GM12878 (cell line): ENCODE data around the gene NEU3. TPM values are rescaled to one million over a fixed set of nuclear protein-coding genes. Genes with fewer than 3 reads are reported as not detected.
A peak's percentile ranks its signal among the peaks of the same experiment; 100 is the strongest.

Source experiments
- ATAC-seq: fragments of 200-7000 bp; cut with Tn5 transposase; 3 replicates; pipeline ENCODE4 v1.9.1; 2020; ENCODE audit warnings: mild to moderate bottlenecking, moderate library complexity
- BruUV-seq: library from RNA; stranded (reverse); fragments of 400-500 nt; replicated peaks from 2 replicates; lab custom pipeline; 2021; lab: Mats Ljungman, UMichigan
- CTCF ChIA-PET: fragments of 300-600 bp; sonication (Branson Sonifier 250); formaldehyde crosslinking; extraction: SDS; loops from one replicate; lab custom pipeline; 2021; ENCODE audit warnings: inconsistent platforms; lab: Yijun Ruan, JAX
- POLR2A ChIA-PET: fragments of 350-600 bp; formaldehyde crosslinking; extraction: SDS; loops from one replicate; lab custom pipeline; 2021; ENCODE audit warnings: inconsistent platforms; lab: Charles Lee
- RAD21 ChIA-PET: fragments of 300-600 bp; sonication (Branson Sonifier 250); formaldehyde crosslinking; loops from one replicate; lab custom pipeline; 2023; ENCODE audit warnings: antibody characterized with exemption; ENCODE audit not compliant: unreplicated experiment; lab: Charles Lee
- SMC1A ChIA-PET: fragments of 300-600 bp; sonication (Branson Sonifier 250); formaldehyde crosslinking; loops from one replicate; lab custom pipeline; 2023; ENCODE audit not compliant: unreplicated experiment, uncharacterized antibody; lab: Charles Lee
- DNase-seq: peaks from one replicate; pipeline ENCODE4 v3.0.0-alpha.2; 2011; ENCODE audit warnings: low read depth, low spot score
- FAIRE-seq: peaks from 3 replicates; lab custom pipeline; 2011; peaks lifted over from hg19 to GRCh38; lab: Jason Lieb, UNC
- H2AFZ ChIP-seq: 2 replicates; pipeline ENCODE4 v1.6.0; 2011; ENCODE audit warnings: low read depth, low read length, control low read depth; ENCODE audit not compliant: control insufficient read depth
- H3K27ac ChIP-seq: 2 replicates; pipeline ENCODE4 v1.5.1; 2011; ENCODE audit warnings: control low read depth; ENCODE audit not compliant: control insufficient read depth, insufficient read depth
- H3K27me3 ChIP-seq, 2 experiments: replicated peaks in 1 of 2; 2 replicates each; pipeline versions ENCODE4 v1.6.0 to v1.6.1; 2011; ENCODE audit warnings: low read length in 1 of 2; ENCODE audit not compliant: control insufficient read depth in 2 of 2, insufficient read depth in 2 of 2
- H3K36me3 ChIP-seq, 2 experiments: 2 replicates each; pipeline ENCODE4 v1.5.1; 2011; ENCODE audit warnings: low read length in 1 of 2; ENCODE audit not compliant: control insufficient read depth in 2 of 2, insufficient read depth in 2 of 2
- H3K4me1 ChIP-seq: 2 replicates; pipeline ENCODE4 v1.6.1; 2011; ENCODE audit warnings: mild to moderate bottlenecking, low read length, moderate library complexity, mixed read lengths; ENCODE audit not compliant: control insufficient read depth, insufficient read depth
- H3K4me2 ChIP-seq: 2 replicates; pipeline ENCODE4 v1.6.0; 2011; ENCODE audit warnings: control low read depth; ENCODE audit not compliant: control insufficient read depth, insufficient read depth
- H3K4me3 ChIP-seq: fragments of 200-600 bp; sonication (generic); 2 replicates; pipeline ENCODE4 v1.5.1; 2016
- H3K79me2 ChIP-seq: 2 replicates; pipeline ENCODE4 v1.6.0; 2011; ENCODE audit warnings: low read length; ENCODE audit not compliant: control insufficient read depth, insufficient read depth
- H3K9ac ChIP-seq: 2 replicates; pipeline ENCODE4 v1.8.0; 2011; ENCODE audit warnings: low read length, control low read depth, mixed read lengths; ENCODE audit not compliant: control insufficient read depth, insufficient read depth
- H3K9me3 ChIP-seq: replicated peaks from 3 replicates; pipeline ENCODE4 v1.5.1; 2011; ENCODE audit warnings: mild to moderate bottlenecking, low read length; ENCODE audit not compliant: control insufficient read depth, insufficient read depth
- H4K20me1 ChIP-seq: 2 replicates; pipeline ENCODE4 v1.6.0; 2011; ENCODE audit not compliant: control insufficient read depth, insufficient read depth
- ATF2 ChIP-seq: IDR thresholded peaks from 2 replicates; pipeline ENCODE4 v1.6.1; 2012; ENCODE audit warnings: low read length, inconsistent platforms
- BCL11A ChIP-seq: IDR thresholded peaks from 2 replicates; pipeline ENCODE4 v1.6.1; 2011; ENCODE audit warnings: low read depth, low read length
- CEBPB ChIP-seq, 2 experiments: fragments of 150-350 bp in 1 of 2; IDR thresholded peaks; 2 replicates each; pipeline ENCODE4 v1.6.1; 2012 to 2014; ENCODE audit warnings: low read depth in 2 of 2, low read length in 2 of 2, borderline replicate concordance in 1 of 2, inconsistent platforms in 1 of 2
- DPF2 ChIP-seq: fragments of 450-650 bp; IDR thresholded peaks from 2 replicates; pipeline ENCODE4 v1.6.1; 2017; ENCODE audit warnings: mild to moderate bottlenecking
- EGR1 ChIP-seq, 2 experiments: IDR thresholded peaks; 1 replicate in 1 of 2; 2 replicates in 1 of 2; pipeline ENCODE4 v1.6.1; 2011 to 2012; ENCODE audit warnings: low read depth in 2 of 2, low read length in 2 of 2, borderline replicate concordance in 1 of 2, mild to moderate bottlenecking in 1 of 2, moderate library complexity in 1 of 2
- ESRRA ChIP-seq: IDR thresholded peaks from 2 replicates; pipeline ENCODE4 v1.6.1; 2012; ENCODE audit warnings: mild to moderate bottlenecking, low read length, improper control_type of control experiment
- EZH2 ChIP-seq: IDR thresholded peaks from 2 replicates; pipeline ENCODE4 v1.6.1; 2012; ENCODE audit warnings: low read depth, mild to moderate bottlenecking, control low read depth, inconsistent platforms, low read length, borderline replicate concordance; ENCODE audit not compliant: control insufficient read depth
- KLF5 ChIP-seq: fragments of 450-650 bp; IDR thresholded peaks from 2 replicates; pipeline ENCODE4 v1.6.1; 2014; ENCODE audit warnings: mild to moderate bottlenecking; ENCODE audit not compliant: partially characterized antibody
- MLLT1 ChIP-seq: fragments of 450-650 bp; IDR thresholded peaks from 2 replicates; pipeline ENCODE4 v1.6.1; 2016; ENCODE audit warnings: mild to moderate bottlenecking
- POLR2A ChIP-seq: IDR thresholded peaks from 2 replicates; pipeline ENCODE4 v1.6.1; 2011; ENCODE audit warnings: low read depth, mild to moderate bottlenecking, low read length
- POLR2AphosphoS5 ChIP-seq: IDR thresholded peaks from 2 replicates; pipeline ENCODE4 v1.6.1; 2011; ENCODE audit warnings: mild to moderate bottlenecking, low read length, inconsistent platforms
- RAD21 ChIP-seq: IDR thresholded peaks from 2 replicates; pipeline ENCODE4 v1.6.1; 2011; ENCODE audit warnings: mild to moderate bottlenecking, low read depth, low read length, moderate library complexity; ENCODE audit not compliant: insufficient read depth
- SKIL ChIP-seq: fragments of 450-650 bp; IDR thresholded peaks from 2 replicates; pipeline ENCODE4 v1.6.1; 2017; ENCODE audit warnings: mild to moderate bottlenecking, low read depth, inconsistent platforms; ENCODE audit not compliant: poor library complexity, severe bottlenecking
- SMAD5 ChIP-seq: IDR thresholded peaks from 2 replicates; pipeline ENCODE4 v1.6.1; 2016; ENCODE audit warnings: antibody characterized with exemption, low read depth
- ZSCAN29 ChIP-seq: fragments of 450-650 bp; IDR thresholded peaks from 2 replicates; pipeline ENCODE4 v1.6.1; 2017; ENCODE audit warnings: mild to moderate bottlenecking, moderate library complexity
- ZZZ3 ChIP-seq: IDR thresholded peaks from 2 replicates; pipeline ENCODE4 v1.6.1; 2011; ENCODE audit warnings: low read depth; ENCODE audit not compliant: control insufficient read depth, insufficient read length
- WGBS: methylation state at CpG from one replicate; pipeline ENCODE4 v1.1.6; 2016; ENCODE audit warnings: low lambda C conversion rate; ENCODE audit not compliant: insufficient replicate concordance, insufficient coverage; ENCODE audit errors: missing lambda C conversion rate; 5-methylcytosine and 5-hydroxymethylcytosine counted together
- in situ Hi-C: fragments of 300-500 bp; cut with MboI; formaldehyde crosslinking; loops from 9 replicates; pipeline ENCODE4 v1.14.3; 2018; ENCODE audit warnings: mixed read lengths
- intact Hi-C: fragments of 100-400 bp; cut with micrococcal nuclease; formaldehyde crosslinking; loops from one replicate; pipeline ENCODE4 v1.14.2; 2022; ENCODE audit not compliant: unreplicated experiment
- polyA plus RNA-seq, 11 experiments: library from polyadenylated mRNA; depleted of rRNA in 4 of 11; unstranded in 6 of 11; stranded (reverse) in 5 of 11; fragments of >200 nt; fragmentation: Nextera tagmentation in 4 of 11; fragmentation: Illumina TruSeq in 1 of 11; extraction: Ambion mirVana in 4 of 11; extraction: Trizol in 1 of 11; gene quantifications; 1 replicate in 1 of 11; 2 replicates in 10 of 11; pipeline versions ENCODE4 v1.2.1 to v1.2.3, GENCODE V29; 2011 to 2016; ENCODE audit warnings: inconsistent platforms in 2 of 11, missing spikeins in 2 of 11, low read depth in 1 of 11
- total RNA-seq, 4 experiments: library from RNA; depleted of rRNA in 3 of 4; stranded (reverse); fragments of >200 nt in 3 of 4; fragmentation: Illumina TruSeq in 1 of 4; extraction: Trizol in 1 of 4; gene quantifications; 2 replicates each; pipeline versions ENCODE4 v1.2.1 to v1.2.3, GENCODE V29; 2013 to 2021

The NEU3 gene
- total and polyA plus RNA-seq, 10 of the 15 experiments (the other 5 are each of a cell fraction or from before 2014, with no cell fraction given): 2.5 to 20.3 (median 13.4) TPM

GRCh38 chr11:74948898-74949752 lies 39.6 kb upstream of the NEU3 start, which contains the start of the genes SPCS2 and XRRA1:
SPCS2 (plus strand) TSS chr11:74949266; CDS start chr11:74949286, 20 bp downstream.
XRRA1 (minus strand) TSS chr11:74949091; CDS start chr11:74940878, 8,213 bp downstream.
- Histone ChIP-seq H3K79me2 (peaks cover 58% of the 10 kb centered on the region), H3K9me3 (no peaks in the 10 kb centered on the region; the same call in 2 of the 3 replicates), H3K36me3 (peaks cover 0 to 6% of the 10 kb centered on the region in 2 experiments; a peak in 1 of 4 replicates), H4K20me1 (no peaks in the 10 kb centered on the region), H3K4me2 (peak within 1 kb of the TSS; percentile 91), H3K4me1 (peaks cover 17% of the 10 kb centered on the region), H2AFZ (peak within 1 kb of the TSS; percentile 98), H3K9ac (peak within 1 kb of the TSS; percentile 92), H3K27me3 (no peaks in the 10 kb centered on the region), H3K4me3 (peak within 1 kb of the TSS; percentile 88), H3K27ac (peak within 1 kb of the TSS; percentile 92)
- peak; percentile 96 for DNase-seq
- in situ Hi-C loops (no loop called here), intact Hi-C loops (loop anchor here (2.0 kb wide), 1 partner anchor 40 kb away; the partner anchor contains the start of gene NEU3)
- RAD21 ChIA-PET: interaction anchor here (1.0 to 2.5 kb wide), 3 partner anchors 40 to 199 kb away, joined by 3 to 7 read pairs (median 4); partner anchors contain the start of gene NEU3
- CTCF ChIA-PET: interaction anchor here (0.6 to 0.7 kb wide), 2 partner anchors 291 to 451 kb away, joined by 3 to 4 read pairs; no protein-coding TSS in a partner anchor
- WGBS: under 1% methylated on average over 63 of the region's 67 CpGs
- SMC1A ChIA-PET: interaction anchor here (0.8 to 1.4 kb wide), 7 partner anchors 8 to 153 kb away, joined by 3 to 4 read pairs (median 3); no protein-coding TSS in a partner anchor
- ATAC-seq: peak; percentile 94
- POLR2A ChIA-PET: interaction anchor here (1.1 to 1.4 kb wide), 3 partner anchors 12 to 44 kb away, joined by 3 to 4 read pairs (median 3); partner anchors contain the start of gene NEU3
- FAIRE-seq: peak; percentile 96
- BruUV-seq: TSS peak; percentile 76
- TF ChIP-seq ESRRA: peak; percentile 67; the same call in 1 of the 2 replicates
- TF ChIP-seq POLR2AphosphoS5: peak; percentile 93
- no peak for TF ChIP-seq EZH2
- peak; percentile 65; the same call in 1 of the 2 replicates for TF ChIP-seq ZSCAN29
- TF ChIP-seq POLR2A: peak; percentile 94
- TF ChIP-seq RAD21: no peak
- peak; percentile 43 for TF ChIP-seq SKIL
- TF ChIP-seq MLLT1: peak; percentile 53
- no peak for TF ChIP-seq ZZZ3
- peak; percentile 72 for TF ChIP-seq KLF5
- TF ChIP-seq CEBPB (IDR thresholded peaks at IDR 0.05; ENCODE audit: borderline replicate concordance in 1 of 2, low read depth in 2 of 2, low read length in 2 of 2): no peak
- 0 out of 2 replicates have a peak, but pooled peaks have one; percentile 50 for TF ChIP-seq DPF2
- TF ChIP-seq BCL11A: peak; percentile 8; the same call in 1 of the 2 replicates
- no peak for TF ChIP-seq ATF2
- peak; percentile 57 to 66; a peak in 1 of 3 replicates for TF ChIP-seq EGR1 (IDR thresholded peaks at IDR 0.05; ENCODE audit: borderline replicate concordance in 1 of 2, low read depth in 2 of 2, low read length in 2 of 2)
- peak; percentile 81 for TF ChIP-seq SMAD5
